MM.1S (cell line): ENCODE results near the gene RSF1.

ENCODE experiments used
- CTCF ChIP-seq: fragments of 300-600 bp; sonication (generic); IDR thresholded peaks from 2 replicates; pipeline ENCODE4 v1.5.1; 2016; ENCODE audit warnings: antibody characterized with exemption, low read length, mixed read lengths
- EZH2 ChIP-seq: fragments of 300-600 bp; sonication (generic); optimal IDR thresholded peaks from 2 replicates; pipeline ENCODE3; 2017; ENCODE audit warnings: low read depth, mild to moderate bottlenecking, antibody characterized with exemption, low read length, mixed read lengths
- EZH2phosphoT487 ChIP-seq: fragments of 300-600 bp; sonication (generic); IDR thresholded peaks from 2 replicates; pipeline ENCODE4 v1.6.1; 2018; ENCODE audit warnings: antibody characterized with exemption, low read length

GRCh38 chr11:77668760-77669159 is 151.8 kb downstream of the RSF1 start:
- TF ChIP-seq CTCF (no peak), EZH2 (no peak), EZH2phosphoT487 (no peak)
